SK-N-SH (cell line): ENCODE results near the gene MTREX.
"Not testable (repeated sequence)": the region's sequence is repeated elsewhere in the genome, so short reads cannot be mapped to it uniquely, and the experiment has no call there.

Source experiments
- CHD2 ChIP-seq: fragments of 150-350 bp; IDR thresholded peaks from 2 replicates; pipeline ENCODE4 v1.6.1; 2018; ENCODE audit warnings: low read length; ENCODE audit not compliant: partially characterized antibody
- CTCF ChIP-seq: fragments of 200-600 bp; sonication (generic); IDR thresholded peaks from 2 replicates; pipeline ENCODE4 v1.6.1; 2017; ENCODE audit warnings: antibody characterized with exemption, mild to moderate bottlenecking, moderate library complexity
- RAD21 ChIP-seq: IDR thresholded peaks from 2 replicates; pipeline ENCODE4 v1.6.1; 2012; ENCODE audit warnings: mild to moderate bottlenecking, low read length
- REST ChIP-seq: IDR thresholded peaks from 2 replicates; pipeline ENCODE4 v1.6.1; 2012; ENCODE audit warnings: mild to moderate bottlenecking, low read depth, low read length, moderate library complexity
- TCF12 ChIP-seq: IDR thresholded peaks from 2 replicates; pipeline ENCODE4 v1.4.0; 2012
- TEAD4 ChIP-seq: IDR thresholded peaks from 2 replicates; pipeline ENCODE4 v1.4.0; 2012; ENCODE audit warnings: mild to moderate bottlenecking, borderline replicate concordance; ENCODE audit not compliant: insufficient read depth

GRCh38 chr5:55318237-55318636 lies 10.4 kb downstream of the MTREX start:
- not testable (repeated sequence) for TF ChIP-seq CTCF, CHD2, REST, RAD21, TEAD4, TCF12
